DMS79 (cell line): ENCODE data around the gene SPRY2.
"Not testable (repeated sequence)": the region's sequence is repeated elsewhere in the genome, so short reads cannot be mapped to it uniquely, and the experiment has no call there.

ENCODE experiments used
- DNase-seq: peaks from one replicate; lab custom pipeline; 2025; lab: John Stamatoyannopoulos, UW

Gene SPRY2

GRCh38 chr13:80348750-80349149 is 7.8 kb upstream of the SPRY2 start:
- no peak for DNase-seq

- DNase-seq = no peak
These were observed 7.4 kb upstream of the SPRY2 start for GRCh38 chr13:80348314-80348713.

DNA sequence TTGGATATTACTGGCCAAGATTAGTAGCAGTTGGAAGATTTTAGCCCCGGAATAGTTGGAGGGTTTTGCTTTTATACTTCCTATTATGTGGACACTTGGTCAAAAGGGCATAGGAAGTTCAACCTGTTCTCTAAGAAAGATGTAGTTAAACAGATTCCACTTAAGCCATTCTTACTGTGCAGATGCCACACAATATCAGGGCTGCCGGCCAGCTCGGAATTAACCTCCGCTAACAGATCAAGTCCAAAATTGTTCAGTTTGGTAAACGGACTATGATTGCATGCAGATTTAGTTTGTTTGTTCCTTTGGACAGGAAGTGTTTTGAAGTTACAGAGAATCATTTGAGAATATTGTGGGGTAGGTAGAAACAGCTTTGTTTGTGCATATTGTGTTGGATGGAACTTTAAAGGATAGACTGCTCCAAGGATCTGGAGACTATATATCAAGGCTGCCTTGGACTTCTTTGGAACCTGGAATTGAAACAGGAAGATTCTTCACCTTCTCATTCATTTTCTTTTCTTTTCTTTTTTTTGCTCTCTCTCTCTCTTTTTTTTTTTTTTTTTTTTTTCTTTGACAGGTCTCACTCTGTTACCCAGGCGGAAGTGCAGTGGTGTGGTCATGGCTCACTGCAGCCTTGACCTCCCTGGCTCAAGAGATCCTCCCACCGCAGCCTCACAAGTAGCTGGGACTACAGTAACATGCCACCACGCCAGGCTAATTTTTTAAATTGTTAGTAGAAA is 5.0 kb upstream of the SPRY2 start:
- no peak for DNase-seq

DNA sequence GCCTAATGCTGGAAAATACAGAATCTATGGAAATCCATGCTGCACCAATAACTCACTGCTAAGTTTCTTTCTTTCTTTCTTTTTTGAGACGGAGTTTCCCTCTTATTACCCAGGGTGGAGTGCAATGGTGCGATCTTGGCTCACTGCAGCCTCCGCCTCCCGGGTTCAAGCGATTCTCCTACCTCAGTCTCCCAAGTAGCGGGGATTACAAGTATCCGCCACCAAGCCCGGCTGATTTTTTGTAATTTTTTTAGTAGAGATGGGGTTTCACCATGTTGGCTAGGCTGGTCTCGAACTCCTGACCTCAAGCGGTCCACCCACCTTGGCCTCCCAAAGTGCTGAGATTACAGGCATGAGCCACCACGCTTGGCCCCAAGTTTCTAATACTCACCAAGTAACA is 3.1 kb upstream of the SPRY2 start:
- not testable (repeated sequence) for DNase-seq

GRCh38 chr13:80342471-80343371 is 1.8 kb upstream of the SPRY2 start:
- no peak for DNase-seq

DNA sequence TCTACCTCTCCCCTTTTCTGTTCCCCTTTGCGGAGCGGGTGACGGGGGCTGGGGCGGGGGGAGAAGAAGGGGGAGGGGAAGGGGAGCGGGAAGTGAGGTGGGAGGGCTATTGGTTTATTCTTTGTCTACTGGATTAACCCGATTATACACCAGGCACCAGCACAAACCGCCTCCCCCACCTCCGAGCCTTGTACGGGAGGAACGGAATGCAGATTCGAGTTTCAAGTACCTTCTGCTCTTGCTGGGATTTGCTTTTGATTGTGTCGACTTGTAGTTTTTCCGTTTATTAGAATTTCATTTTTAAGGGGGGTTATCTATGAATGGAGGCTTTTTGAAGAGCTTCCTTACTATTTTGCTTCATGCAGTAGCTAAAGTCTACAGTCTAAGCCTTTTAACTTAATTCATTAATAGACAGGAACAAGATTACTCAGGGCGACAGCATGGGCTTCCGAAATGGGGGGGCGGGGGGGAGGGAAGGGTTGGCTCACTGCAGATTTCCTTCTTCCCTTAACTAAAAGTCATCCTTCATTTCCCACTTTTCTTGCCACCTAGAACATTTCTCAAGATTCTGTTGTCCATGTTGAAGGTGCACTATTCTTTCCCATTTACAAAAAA is 937 bp upstream of the SPRY2 start:
- DNase-seq = no peak

GRCh38 chr13:80340651-80341100 is 250 bp downstream of the SPRY2 start:
- no peak for DNase-seq

- no peak for DNase-seq
These were observed 845 bp downstream of the SPRY2 start for GRCh38 chr13:80339912-80340650.

- no peak for DNase-seq
These were observed 1.4 kb downstream of the SPRY2 start for GRCh38 chr13:80339563-80339911.

DNA sequence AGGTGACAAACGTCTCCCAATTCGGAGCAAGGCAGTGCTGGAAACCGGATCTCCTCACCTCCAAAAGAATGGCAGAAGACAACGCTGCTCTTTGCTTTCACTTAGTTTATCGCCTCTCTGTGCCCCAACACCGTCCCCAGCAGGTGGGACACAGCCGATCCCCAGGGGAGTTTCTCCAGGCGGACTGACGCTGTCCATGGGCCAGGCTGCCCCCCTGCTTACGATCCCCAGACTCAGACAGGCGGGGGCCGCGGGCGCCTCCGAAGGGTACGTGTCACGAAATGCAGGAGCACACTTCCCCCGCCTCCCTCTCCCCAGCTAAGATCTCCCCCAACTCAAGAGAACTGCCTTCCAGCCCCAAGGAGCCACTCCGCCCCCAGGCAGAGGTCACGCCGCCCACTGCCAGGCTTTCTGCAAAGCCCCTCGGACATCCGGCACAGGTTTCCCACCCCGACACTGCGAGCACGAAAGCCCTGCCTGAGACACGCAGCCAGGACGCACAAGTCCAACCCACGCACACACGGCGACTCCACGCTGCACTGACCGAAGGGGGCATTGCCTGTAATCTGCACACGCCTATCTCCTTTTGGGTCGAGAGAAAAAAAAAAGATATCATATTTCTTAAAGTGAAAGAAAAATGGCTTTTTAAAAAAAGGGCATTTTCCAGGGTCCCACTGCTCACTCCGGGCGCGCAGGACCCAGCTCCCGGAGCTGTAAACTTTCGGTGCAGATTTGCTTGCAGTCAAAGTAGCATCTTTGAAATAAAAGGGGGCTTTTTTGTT is 2.0 kb downstream of the SPRY2 start:
- no peak for DNase-seq

DNA sequence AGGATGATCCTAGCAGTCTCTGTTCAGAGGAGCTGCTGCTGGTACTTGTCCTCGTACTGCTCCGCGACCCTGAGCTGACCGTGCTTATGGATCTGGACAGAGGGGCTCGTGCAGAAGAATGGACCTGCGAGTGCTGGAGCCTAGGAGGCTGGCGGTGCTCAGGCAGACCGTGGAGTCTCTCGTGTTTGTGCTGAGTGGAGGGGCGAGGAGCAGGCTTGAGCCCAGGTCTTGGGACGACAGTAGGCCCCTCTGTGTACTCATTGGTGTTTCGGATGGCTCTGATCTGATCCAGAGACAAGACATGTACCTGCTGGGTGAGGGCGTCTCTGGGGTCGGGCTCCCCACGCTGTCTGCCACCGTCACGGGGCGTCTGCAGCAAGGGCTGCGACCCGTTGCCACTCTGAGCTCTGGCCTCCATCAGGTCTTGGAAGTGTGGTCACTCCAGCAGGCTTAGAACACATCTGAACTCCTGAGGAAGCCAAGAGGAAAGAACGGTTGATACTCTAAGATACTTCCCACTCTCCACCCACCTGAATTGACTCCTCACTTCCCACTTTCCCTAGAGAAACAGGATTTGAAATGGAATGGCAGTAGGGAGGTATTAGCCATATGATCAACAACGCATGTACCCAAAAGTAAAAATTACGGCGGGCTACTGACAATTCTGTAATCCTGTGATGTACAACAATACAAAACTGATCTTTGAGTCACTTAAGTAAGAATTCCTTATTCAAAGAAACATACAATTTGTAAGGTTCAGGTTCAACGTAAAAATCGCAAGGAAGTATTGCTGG is 3.4 kb downstream of the SPRY2 start:
- DNase-seq = no peak

DNA sequence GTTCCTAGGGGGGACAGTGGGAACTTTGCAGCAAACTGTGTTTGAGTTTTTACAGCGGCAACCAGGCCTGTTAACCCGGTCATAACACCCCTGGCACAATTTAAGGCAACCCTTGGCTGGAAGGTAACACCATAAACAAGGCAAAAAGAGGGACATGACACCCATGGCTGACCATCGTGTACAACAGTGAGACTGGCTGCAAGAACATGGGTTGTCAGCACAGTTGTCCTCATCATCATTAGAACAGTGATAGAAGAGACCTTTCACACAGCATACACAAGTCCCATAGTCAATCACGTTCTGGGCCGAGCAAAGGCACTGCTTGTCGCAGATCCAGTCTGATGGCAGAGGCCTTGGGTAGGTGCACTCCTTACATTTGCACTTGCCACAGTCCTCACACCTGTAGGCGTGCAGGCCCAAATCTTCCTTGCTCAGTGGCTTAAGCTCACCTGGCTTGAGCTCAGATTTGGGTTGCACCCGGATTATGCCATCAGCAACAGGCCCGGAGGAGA is 4.1 kb downstream of the SPRY2 start:
- DNase-seq = no peak

DNA sequence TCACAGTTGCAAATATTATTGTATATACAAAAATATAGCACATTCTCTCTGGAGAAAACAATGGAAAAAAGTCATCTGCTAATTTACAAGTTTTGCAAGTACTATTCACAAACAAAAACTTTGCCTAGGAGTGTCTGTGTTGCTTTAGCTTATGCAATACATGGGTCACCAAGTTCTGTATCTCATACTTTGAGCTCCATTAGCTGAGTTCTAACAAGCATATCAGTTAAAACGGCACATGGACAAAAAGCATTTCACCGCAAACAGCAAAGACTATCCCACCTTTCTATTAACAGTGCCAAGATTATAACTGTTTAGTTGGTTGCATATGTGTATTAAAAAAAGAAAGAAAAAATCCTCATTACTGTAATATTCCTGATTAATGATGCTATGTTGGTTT is 4.6 kb downstream of the SPRY2 start:
- no peak for DNase-seq

GRCh38 chr13:80334597-80335260 is 6.2 kb downstream of the SPRY2 start:
- DNase-seq = no peak

- DNase-seq = no peak
These were observed 8.9 kb downstream of the SPRY2 start for GRCh38 chr13:80331984-80332383.

- DNase-seq = no peak
These were observed 11.7 kb downstream of the SPRY2 start for GRCh38 chr13:80329250-80329649.

DNA sequence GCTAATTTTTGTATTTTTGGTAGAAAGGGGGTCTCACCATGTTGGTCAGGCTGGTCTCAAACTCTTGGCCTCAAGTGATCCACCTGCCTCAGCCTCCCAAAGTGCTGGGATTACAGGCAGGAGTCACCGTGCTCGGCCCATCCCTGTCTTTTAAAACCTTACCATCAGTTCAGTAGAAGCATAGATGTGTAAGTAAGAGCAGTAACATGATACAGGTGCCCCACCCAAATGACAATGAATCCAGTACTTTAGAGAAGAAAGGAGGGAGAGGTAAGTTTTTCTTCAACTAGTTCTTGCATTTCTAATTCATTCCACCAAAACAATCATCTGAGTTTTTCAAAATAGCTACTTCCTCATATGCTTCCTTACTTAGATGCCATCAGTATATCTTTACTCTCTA is 21.9 kb downstream of the SPRY2 start:
- no peak for DNase-seq

DNA sequence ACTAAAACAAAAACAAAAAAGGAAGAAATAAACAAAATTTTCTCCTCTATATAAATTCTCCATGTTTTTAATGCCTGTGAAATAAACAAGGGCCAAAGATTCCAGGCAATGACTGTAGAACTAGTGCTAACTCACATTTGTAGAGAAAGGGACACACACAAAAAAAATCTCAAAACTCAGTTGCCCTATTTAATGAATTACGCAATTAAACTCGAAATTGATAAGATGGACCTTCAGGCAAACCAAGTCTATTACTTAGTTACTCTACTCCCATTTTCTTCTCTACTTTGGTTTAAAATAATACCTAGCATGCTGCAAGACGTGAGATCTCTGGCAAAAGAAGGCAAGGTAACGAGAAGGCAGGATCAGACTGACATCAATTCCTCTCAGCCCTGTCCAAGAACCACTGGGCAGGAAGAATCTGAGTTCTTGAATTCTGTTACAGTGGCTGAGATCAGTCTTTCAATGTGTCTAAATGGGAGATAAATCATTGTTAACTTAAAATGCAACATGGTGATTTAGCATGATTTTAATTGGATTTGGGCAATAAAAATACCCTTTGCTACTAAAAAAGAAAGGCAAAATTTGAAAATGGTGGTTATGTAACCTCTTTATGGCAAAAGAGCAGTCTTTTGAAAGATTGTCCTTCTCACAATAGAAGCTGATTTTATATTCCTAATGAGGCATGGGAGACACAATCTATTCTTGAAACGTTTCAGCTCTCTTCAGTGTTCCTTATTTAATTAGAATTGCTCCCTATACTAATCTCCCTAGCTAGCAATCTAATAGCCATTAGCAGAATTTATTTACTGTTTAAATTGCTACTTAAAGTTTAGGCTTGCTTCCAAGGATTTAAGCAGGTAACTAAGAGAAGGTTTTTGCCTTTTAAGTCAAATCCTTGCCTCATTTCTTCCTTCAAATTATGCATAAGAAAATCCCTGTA is 25.9 kb downstream of the SPRY2 start:
- DNase-seq = no peak
